Measurements from ENCODE around the gene CLCA1. TPM values are rescaled to one million over a fixed set of nuclear protein-coding genes. Genes with fewer than 3 reads are reported as not detected.

Gene CLCA1
- total RNA-seq, 1 experiment from 2014 or later = not detected

DNA sequence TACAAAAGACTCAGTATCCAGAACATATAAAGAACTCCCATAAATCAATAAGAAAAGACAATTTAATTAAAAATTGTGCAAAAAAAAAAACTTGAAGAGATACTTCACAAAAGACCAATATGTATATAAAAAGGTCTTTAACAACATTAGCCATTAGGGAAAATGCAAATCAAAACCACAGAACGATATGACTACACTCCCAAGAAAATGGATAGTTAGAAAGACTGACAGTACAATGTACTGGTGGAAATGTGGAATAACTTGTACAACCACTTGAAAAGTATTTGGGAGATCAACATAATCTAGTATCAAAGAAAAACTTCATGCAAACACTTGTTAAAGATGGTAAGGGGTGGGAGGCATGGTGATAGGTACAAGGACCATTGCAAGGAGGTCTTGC, 3.9 kb upstream of the CLCA1 start:
- no peak for DNase-seq (ENCODE audit: low spot score)

- no peak for DNase-seq (ENCODE audit: low spot score)
Measured at GRCh38 chr1:86466109-86466844, 2.5 kb upstream of the CLCA1 start.

DNA sequence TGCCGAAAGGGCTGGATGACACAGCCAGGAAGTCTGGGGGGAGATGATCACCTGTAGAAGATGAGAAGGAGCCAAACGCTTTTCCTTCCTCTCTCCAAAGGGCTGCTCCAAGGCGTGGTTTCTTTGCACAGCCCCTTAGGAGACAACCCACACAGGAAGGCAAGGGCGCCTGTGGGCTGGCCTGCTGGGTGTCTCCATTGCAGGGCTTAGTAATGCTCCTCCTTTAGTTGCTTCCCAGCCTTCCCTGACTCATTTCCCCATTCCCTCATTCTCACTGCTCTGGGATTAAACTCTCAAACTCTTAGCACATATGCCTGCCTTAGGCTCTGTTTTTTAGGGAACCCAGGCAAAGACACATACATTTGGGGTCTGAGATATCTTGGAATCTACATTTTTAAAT, 1.7 kb upstream of the CLCA1 start:
- no peak for DNase-seq (ENCODE audit: low spot score)

DNA sequence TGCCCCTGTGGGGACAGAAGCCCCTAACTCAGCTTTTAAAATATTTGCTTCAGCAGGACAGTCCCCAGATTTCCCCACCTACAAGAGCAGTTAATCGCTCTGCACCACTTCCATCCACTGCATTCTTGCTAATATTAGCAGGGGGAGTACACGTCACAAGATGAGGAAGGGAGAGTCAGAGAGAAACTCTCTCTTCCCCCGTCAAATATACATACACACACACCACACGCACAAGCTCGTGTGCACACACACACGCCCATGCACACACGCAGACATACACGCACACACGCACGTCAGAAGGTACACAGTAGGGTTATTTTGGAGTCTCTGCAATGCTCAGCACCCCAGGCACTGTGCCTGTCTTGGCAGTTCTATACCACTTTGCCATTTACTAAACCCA, 2.1 kb downstream of the CLCA1 start:
- no peak for DNase-seq (ENCODE audit: low spot score)

- DNase-seq (ENCODE audit: low spot score) = no peak
Measured at GRCh38 chr1:86471291-86471690, 2.6 kb downstream of the CLCA1 start.

- DNase-seq (ENCODE audit: low spot score) = no peak
Measured at GRCh38 chr1:86472152-86472551, 3.4 kb downstream of the CLCA1 start.

- no peak for DNase-seq (ENCODE audit: low spot score)
Measured at GRCh38 chr1:86472767-86473166, 4.0 kb downstream of the CLCA1 start.

DNA sequence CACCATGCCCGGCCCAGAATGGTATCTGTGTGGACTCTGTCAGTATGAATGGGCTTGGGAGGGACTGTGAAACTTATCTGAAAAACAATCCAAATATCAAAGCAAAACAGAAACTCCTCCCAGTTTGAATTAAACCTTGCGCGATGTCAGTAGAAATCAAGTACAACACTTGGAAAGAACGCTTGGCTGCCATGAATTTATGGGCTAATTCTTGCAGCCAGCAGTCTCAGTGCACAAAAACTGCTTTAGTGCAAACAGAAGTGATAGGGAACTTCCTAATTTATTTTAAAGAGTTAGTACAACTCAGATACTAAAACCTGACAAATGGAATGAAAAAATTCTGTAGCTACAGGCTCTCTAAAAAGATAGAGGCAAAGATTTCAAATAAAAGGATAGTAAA, 8.5 kb downstream of the CLCA1 start:
- DNase-seq (ENCODE audit: low spot score) = no peak

DNA sequence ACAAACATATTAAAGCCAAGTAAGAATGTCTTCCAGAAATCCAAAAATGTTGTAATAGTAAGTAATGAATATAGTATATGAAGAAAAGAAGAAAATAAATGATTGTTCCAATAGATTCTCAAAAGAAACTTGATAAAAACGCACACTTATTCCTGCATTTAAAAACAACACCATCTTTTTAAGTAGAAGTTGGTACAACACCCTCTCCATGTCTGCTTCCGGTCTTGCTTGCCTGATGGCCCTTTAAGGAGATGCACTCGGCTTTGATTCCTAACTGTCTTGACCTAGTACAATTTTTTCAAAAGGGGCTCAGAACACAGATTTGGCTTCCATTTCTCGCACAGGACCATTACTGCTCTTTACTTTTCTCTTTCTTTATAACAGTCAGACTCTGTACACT, 9.0 kb downstream of the CLCA1 start:
- DNase-seq (ENCODE audit: low spot score) = no peak

- DNase-seq (ENCODE audit: low spot score) = no peak
Measured at GRCh38 chr1:86478416-86479156, 9.9 kb downstream of the CLCA1 start.

GRCh38 chr1:86481966-86482365, 13.2 kb downstream of the CLCA1 start:
- no peak for DNase-seq (ENCODE audit: low spot score)

DNA sequence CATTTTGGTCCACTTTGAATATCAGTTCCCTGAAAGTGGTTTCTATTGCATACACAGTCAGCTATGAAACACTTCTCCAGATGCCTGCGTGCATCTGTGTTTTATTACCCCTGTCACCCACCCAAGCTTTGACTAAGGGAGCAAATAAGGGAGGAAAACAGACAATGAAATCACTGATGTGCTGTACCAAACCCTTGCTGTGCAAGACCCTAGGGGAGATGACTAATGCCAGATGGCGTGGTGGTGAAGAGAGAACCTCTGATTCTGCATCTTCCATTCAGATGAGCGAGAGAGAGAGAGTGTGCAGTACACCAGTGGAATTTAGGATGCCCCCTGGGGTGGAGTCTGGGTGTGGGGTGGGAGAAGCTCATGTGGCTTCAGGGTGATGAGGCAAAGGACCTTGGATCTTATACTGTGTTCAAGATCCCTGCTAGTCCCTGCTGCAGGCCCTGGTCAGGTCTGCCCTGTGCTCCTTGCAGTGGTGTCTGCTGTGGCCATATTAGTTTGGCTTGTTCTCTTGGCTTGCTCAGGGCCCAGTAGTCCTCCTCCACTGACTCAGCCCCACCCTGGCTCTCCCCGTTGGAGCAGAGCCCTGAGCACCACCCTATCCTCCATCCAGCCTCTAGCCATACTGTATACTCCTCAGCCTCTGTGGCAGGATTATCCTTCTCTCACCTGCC, 18.5 kb downstream of the CLCA1 start:
- DNase-seq (ENCODE audit: low spot score) = no peak

DNA sequence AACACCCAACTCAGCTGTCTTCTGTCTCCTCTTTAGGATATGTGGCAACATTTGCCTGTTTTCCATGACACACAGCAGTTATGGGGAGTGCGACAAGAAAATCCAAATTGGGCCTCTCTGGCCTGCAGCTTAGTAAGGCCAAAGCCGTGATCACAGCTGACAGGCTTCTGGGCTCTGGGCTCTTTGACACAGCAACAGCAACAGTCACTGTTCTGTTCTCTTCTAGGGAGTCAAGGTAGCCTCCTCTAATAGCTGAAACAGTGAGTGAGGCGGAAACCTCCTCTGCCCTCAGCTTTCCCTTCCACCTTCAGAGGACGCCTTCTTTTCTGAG, 19.0 kb downstream of the CLCA1 start:
- DNase-seq (ENCODE audit: low spot score) = no peak

DNA sequence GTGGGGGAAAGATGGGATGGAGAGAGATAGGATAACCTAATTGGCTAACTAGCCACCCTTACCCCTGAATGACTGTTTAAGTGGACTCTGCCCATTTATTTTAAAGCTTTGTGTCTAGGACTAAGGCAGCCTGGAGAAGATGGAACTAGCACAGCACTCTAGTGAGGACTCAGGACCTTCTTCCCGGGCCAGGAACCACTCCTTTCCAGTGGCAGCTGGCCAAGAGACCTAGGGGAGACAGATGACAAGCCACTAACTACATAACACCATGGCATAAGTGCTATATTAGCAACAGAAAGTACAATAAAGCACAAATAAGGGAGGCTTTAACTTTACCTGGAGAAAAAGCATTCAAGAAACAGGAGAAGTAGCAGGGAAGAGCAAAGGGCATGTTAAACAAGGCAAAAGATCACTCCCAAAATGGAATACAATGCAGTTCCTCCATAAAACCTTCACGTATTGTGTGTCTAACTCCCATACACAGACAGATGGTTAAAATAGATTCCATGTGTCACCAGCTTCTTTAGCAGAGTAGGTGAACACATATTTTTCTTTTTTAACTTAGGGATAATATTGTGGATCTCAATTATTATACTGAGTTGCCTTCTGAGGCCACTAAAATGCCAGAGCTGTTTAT, 20.6 kb downstream of the CLCA1 start:
- no peak for DNase-seq (ENCODE audit: low spot score)

GRCh38 chr1:86491171-86491950, 22.6 kb downstream of the CLCA1 start:
- DNase-seq (ENCODE audit: low spot score) = no peak

- DNase-seq (ENCODE audit: low spot score) = no peak
Measured at GRCh38 chr1:86498281-86498680, 29.6 kb downstream of the CLCA1 start.

DNA sequence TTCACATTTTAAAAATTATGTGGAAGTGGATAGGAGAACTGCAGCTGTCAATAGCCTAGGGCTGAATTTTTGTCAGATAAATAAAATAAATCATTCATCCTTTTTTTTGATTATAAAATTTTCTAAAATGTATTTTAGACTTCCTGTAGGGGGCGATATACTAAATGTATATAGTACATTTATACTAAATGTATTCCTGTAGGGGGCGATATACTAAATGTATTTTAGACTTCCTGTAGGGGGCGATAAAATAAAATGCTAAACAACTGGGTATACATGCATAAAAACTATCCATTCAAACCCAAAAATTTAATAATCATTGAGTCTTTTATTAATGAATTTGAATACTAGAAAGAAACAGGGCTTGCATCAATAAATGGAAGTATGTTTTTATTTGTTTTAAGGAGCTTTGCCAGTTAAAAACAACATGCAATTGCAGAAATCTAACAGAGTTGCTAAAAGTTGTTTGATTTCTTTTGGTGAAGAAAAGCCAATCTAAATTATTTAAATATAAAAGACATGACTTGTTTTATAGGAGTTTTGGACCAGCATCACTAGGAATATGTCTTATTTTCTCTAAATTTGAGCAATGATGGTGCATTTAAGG, 31.4 kb downstream of the CLCA1 start:
- peak; percentile 39 for DNase-seq (ENCODE audit: low spot score)

DNA sequence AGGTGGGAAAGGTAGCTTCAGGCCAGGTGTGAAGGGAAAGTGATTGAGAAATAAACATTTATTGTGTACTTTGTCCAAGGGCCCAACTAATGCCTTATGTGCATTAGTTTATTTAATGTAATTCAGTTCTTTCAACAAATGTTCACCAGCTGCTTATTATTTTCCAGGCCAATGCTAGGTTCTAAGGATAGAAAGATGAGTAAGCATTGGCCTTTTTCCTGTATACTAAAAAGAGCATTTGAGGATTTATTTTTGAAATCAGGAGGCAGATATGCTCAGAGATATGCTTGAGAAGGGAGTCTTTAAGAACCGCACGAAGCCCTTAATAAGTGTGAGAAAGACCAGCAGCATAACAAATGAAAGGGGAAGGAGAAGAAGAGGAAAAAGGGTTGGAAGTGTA, 32.0 kb downstream of the CLCA1 start:
- DNase-seq (ENCODE audit: low spot score) = no peak

- DNase-seq (ENCODE audit: low spot score) = peak; percentile 72
Measured at GRCh38 chr1:86502125-86502646, 33.5 kb downstream of the CLCA1 start.

DNA sequence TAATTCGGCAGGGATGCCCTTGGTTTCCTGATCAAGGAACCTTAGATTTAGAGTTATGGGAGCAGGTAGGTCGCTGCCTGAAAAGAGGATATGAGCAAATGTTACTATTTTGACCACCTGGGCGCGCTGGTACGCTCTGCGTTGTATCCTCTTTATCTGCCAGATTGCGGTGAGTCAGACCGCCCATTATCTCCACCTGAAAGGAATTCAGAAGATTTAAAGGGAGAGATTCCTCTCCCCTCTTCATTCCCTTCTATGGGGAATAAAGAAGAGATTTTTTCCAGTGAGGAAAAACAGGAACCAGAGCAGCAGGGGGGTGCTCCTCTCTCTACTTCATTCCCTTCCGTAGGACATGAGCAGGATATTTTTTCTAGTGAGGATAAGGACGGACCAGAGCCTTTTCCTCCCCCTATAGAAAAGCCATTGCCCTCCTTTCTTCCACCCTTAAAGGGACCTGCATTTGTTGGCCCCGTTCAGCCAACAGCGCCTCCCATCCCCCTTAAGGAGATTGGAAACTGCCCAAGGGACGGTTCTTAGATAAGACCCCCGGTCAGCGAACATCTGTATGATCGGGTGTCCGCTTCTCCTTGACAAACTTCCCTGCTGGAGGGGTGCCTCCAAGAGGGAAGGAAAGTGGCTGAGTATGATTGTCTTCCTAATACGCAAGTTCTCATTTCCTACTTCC, 34.1 kb downstream of the CLCA1 start:
- DNase-seq (ENCODE audit: low spot score) = peak; percentile 80

Measured in HT-29 (cell line).